ENCODE measurements around the gene PGC. TPM values are rescaled to one million over a fixed set of nuclear protein-coding genes. Genes with fewer than 3 reads are reported as not detected.
A peak's percentile ranks its signal among the peaks of the same experiment; 100 is the strongest.

PGC gene
- total and polyA plus RNA-seq, 9 of the 15 experiments (the other 6 are each of a cell fraction or from before 2014, with no cell fraction given) = 0.17 to 0.40 TPM; not detected in 7

DNA sequence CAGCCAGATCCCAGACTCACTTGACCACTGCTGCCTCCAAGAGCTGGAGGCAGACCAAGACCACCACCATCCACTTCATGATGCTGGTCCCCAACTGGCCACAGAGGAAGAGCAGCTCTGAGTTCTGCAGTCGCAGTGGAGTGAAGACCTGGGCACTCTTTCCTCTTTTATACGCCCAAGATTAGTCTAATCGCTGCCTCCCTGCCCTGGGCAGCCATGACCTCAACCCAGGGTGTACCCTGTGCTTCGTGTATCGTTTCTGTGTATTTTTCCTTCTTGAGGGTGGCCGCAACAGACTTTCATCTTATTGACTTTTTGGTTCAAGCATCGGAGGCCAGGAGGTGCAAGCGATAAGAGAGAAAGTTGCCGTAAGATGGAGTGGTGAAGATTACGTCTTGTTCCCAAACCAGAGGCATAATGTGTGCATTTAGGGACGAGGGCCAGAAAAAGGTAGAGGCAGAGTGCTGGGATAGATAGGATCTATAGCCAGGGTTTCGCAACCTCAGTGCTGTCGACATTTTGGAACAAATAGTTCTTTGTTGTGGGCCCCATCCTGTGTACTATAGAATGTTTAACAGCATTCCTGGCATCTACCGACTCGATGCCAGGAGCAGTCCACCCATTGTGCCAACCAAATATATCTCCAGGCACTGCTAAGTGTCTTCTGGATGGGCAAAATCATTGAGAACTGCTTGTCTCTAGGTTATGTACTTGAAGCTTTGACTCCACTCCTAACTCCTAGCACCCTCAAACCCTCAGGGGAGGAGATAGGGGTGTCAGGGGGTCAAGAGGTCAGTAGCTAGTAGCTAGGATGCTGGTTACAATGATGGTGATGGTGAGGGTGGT is at the start of gene PGC (continued):
- no peak for TF ChIP-seq FOS (IDR thresholded peaks at IDR 0.05; ENCODE audit: extremely low read depth, insufficient read length)
- TF ChIP-seq SLC30A9 (CRISPR knock-in tag; IDR thresholded peaks at IDR 0.05) = no peak
- no peak for TF ChIP-seq PHF8 (IDR thresholded peaks at IDR 0.05; ENCODE audit: borderline replicate concordance, low read length)
- TF ChIP-seq, protein P1, sequence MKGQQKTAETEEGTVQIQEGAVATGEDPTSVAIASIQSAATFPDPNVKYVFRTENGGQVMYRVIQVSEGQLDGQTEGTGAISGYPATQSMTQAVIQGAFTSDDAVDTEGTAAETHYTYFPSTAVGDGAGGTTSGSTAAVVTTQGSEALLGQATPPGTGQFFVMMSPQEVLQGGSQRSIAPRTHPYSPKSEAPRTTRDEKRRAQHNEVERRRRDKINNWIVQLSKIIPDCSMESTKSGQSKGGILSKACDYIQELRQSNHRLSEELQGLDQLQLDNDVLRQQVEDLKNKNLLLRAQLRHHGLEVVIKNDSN (CRISPR knock-in tag; IDR thresholded peaks at IDR 0.05) = no peak
- no peak for TF ChIP-seq ZNF311 (CRISPR knock-in tag; IDR thresholded peaks at IDR 0.05)
- TF ChIP-seq HSF4 (CRISPR knock-in tag; IDR thresholded peaks at IDR 0.05; ENCODE audit: borderline replicate concordance) = no peak
- no peak for TF ChIP-seq ZC3H11A (IDR thresholded peaks at IDR 0.05; ENCODE audit: low read depth, low read length)
- no peak for TF ChIP-seq POLR2A (conservative IDR thresholded peaks at IDR 0.05)
- no peak for TF ChIP-seq RAD51 (IDR thresholded peaks at IDR 0.05; ENCODE audit: borderline replicate concordance, low read depth)
- TF ChIP-seq DACH1 (IDR thresholded peaks at IDR 0.05; ENCODE audit: partially characterized antibody) = no peak
- 0 out of 2 replicates have a peak, but pooled peaks have one; percentile 34 for TF ChIP-seq ZNF197 (CRISPR knock-in tag; IDR thresholded peaks at IDR 0.05; ENCODE audit: low read depth)
- no peak for TF ChIP-seq KDM5B (IDR thresholded peaks at IDR 0.05; ENCODE audit: insufficient replicate concordance, low read depth, low read length)
- TF ChIP-seq, protein P2, sequence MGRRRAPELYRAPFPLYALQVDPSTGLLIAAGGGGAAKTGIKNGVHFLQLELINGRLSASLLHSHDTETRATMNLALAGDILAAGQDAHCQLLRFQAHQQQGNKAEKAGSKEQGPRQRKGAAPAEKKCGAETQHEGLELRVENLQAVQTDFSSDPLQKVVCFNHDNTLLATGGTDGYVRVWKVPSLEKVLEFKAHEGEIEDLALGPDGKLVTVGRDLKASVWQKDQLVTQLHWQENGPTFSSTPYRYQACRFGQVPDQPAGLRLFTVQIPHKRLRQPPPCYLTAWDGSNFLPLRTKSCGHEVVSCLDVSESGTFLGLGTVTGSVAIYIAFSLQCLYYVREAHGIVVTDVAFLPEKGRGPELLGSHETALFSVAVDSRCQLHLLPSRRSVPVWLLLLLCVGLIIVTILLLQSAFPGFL (CRISPR knock-in tag; IDR thresholded peaks at IDR 0.05) = no peak
- TF ChIP-seq EHMT2 (IDR thresholded peaks at IDR 0.05) = no peak
- no peak for TF ChIP-seq CBX3 (IDR thresholded peaks at IDR 0.05; ENCODE audit: borderline replicate concordance in 1 of 2, low read length in 2 of 2)
- TF ChIP-seq, protein P3, sequence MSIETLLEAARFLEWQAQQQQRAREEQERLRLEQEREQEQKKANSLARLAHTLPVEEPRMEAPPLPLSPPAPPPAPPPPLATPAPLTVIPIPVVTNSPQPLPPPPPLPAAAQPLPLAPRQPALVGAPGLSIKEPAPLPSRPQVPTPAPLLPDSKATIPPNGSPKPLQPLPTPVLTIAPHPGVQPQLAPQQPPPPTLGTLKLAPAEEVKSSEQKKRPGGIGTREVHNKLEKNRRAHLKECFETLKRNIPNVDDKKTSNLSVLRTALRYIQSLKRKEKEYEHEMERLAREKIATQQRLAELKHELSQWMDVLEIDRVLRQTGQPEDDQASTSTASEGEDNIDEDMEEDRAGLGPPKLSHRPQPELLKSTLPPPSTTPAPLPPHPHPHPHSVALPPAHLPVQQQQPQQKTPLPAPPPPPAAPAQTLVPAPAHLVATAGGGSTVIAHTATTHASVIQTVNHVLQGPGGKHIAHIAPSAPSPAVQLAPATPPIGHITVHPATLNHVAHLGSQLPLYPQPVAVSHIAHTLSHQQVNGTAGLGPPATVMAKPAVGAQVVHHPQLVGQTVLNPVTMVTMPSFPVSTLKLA (conservative IDR thresholded peaks at IDR 0.05) = no peak
- no peak for TF ChIP-seq MYBL2 (IDR thresholded peaks at IDR 0.05; ENCODE audit: low read depth)
- no peak for TF ChIP-seq MYBL2 (CRISPR knock-in tag; IDR thresholded peaks at IDR 0.05; ENCODE audit: borderline replicate concordance)
- no peak for TF ChIP-seq ZC3H4 (CRISPR knock-in tag; IDR thresholded peaks at IDR 0.05; ENCODE audit: borderline replicate concordance)
- TF ChIP-seq, protein P4, sequence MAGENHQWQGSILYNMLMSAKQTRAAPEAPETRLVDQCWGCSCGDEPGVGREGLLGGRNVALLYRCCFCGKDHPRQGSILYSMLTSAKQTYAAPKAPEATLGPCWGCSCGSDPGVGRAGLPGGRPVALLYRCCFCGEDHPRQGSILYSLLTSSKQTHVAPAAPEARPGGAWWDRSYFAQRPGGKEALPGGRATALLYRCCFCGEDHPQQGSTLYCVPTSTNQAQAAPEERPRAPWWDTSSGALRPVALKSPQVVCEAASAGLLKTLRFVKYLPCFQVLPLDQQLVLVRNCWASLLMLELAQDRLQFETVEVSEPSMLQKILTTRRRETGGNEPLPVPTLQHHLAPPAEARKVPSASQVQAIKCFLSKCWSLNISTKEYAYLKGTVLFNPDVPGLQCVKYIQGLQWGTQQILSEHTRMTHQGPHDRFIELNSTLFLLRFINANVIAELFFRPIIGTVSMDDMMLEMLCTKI (IDR thresholded peaks at IDR 0.05; ENCODE audit: partially characterized antibody) = no peak
- no peak for TF ChIP-seq HOXB6 (CRISPR knock-in tag; IDR thresholded peaks at IDR 0.05; ENCODE audit: borderline replicate concordance)
- TF ChIP-seq, protein P5, sequence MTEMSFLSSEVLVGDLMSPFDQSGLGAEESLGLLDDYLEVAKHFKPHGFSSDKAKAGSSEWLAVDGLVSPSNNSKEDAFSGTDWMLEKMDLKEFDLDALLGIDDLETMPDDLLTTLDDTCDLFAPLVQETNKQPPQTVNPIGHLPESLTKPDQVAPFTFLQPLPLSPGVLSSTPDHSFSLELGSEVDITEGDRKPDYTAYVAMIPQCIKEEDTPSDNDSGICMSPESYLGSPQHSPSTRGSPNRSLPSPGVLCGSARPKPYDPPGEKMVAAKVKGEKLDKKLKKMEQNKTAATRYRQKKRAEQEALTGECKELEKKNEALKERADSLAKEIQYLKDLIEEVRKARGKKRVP (CRISPR knock-in tag; IDR thresholded peaks at IDR 0.05) = no peak
- no peak for TF ChIP-seq THRAP3 (IDR thresholded peaks at IDR 0.05; ENCODE audit: borderline replicate concordance)
